Gastrocnemius medialis (tissue), 4 donors: ENCODE results near the gene TSC2. TPM values are rescaled to one million over a fixed set of nuclear protein-coding genes. Genes with fewer than 3 reads are reported as not detected.
A peak's percentile ranks its signal among the peaks of the same experiment; 100 is the strongest.

ENCODE experiments used
- ATAC-seq, 2 donors: fragments of 150-250 bp; one replicate each; pipeline ENCODE4 v1.9.1; 2016
- DNase-seq, 2 donors: peaks; one replicate each; pipeline ENCODE4 v3.0.0-alpha.2; 2019
- H3K27ac ChIP-seq, 4 donors: fragments of 200-600 bp; sonication (generic); 1 replicate in 1 of 4; 2 replicates in 3 of 4; pipeline ENCODE4 v1.5.1; 2016 to 2018; ENCODE audit warnings: mild to moderate bottlenecking in 2 of 4, moderate library complexity in 1 of 4
- H3K27me3 ChIP-seq, 3 donors: fragments of 200-600 bp; sonication (generic) in 2 of 3; 1 replicate in 1 of 3; 2 replicates in 2 of 3; pipeline versions ENCODE4 v1.5.1 to v1.6.0; 2016 to 2019; ENCODE audit warnings: mild to moderate bottlenecking in 1 of 3, moderate library complexity in 1 of 3
- H3K36me3 ChIP-seq, 2 donors: fragments of 200-600 bp; sonication (generic) in 1 of 2; one replicate each; pipeline ENCODE4 v1.5.1; 2017 to 2018
- H3K4me1 ChIP-seq, 2 donors: fragments of 200-600 bp; sonication (generic) in 1 of 2; one replicate each; pipeline ENCODE4 v1.5.1; 2016 to 2017; ENCODE audit warnings: mild to moderate bottlenecking in 2 of 2
- H3K4me3 ChIP-seq, 4 donors: fragments of 200-600 bp; sonication (generic) in 3 of 4; 1 replicate in 1 of 4; 2 replicates in 3 of 4; pipeline ENCODE4 v1.5.1; 2016 to 2019; ENCODE audit warnings: mild to moderate bottlenecking in 2 of 4
- H3K9me3 ChIP-seq, 3 donors: fragments of 200-600 bp; sonication (generic) in 2 of 3; 1 replicate in 1 of 3; 2 replicates in 2 of 3; pipeline ENCODE4 v1.5.1; 2016 to 2019
- POLR2A ChIP-seq, 2 donors: fragments of 450-650 bp; IDR thresholded peaks; one replicate each; pipeline ENCODE4 v1.6.1; 2017; ENCODE audit warnings: antibody characterized with exemption in 2 of 2, mild to moderate bottlenecking in 2 of 2, moderate library complexity in 2 of 2
- in situ Hi-C, 4 donors: fragments of 200-750 bp; cut with MboI; loops; one replicate each; pipeline versions ENCODE4 v1.15.0 to v1.8.0; 2017; ENCODE audit warnings: low sequenced_read_pairs in 4 of 4
- intact Hi-C: fragments of 100-400 bp; cut with DNase I; formaldehyde crosslinking; loops from one replicate; pipeline ENCODE4 v1.15.1; 2023; ENCODE audit warnings: low total_unique reads
- total RNA-seq, 4 donors: library from RNA; depleted of rRNA; stranded (reverse); fragments of >200 nt; gene quantifications; one replicate each; pipeline versions ENCODE4 v1.1.0 to v1.2.3, GENCODE V29; 2016
- TF ChIP-seq, protein P1 (sequence below), 5 experiments: fragments of 450-650 bp in 3 of 5; fragments of 200-600 bp in 2 of 5; sonication (generic) in 2 of 5; IDR thresholded peaks in 4 of 5; conservative IDR thresholded peaks in 1 of 5; 1 replicate in 4 of 5; 2 replicates in 1 of 5; pipeline ENCODE4 v1.5.1; 2016 to 2019; ENCODE audit warnings: antibody characterized with exemption in 5 of 5, mild to moderate bottlenecking in 3 of 5, moderate library complexity in 3 of 5

TSC2 gene
- total RNA-seq, 4 donors from 2014 or later = 44.5 to 62.7 (median 53.8) TPM

- no peaks in the 10 kb centered on the region for H3K9me3 ChIP-seq
- intact Hi-C loops = no loop called here
- DNase-seq (no peak), ATAC-seq (no peak)
- TF ChIP-seq POLR2A (IDR thresholded peaks at IDR 0.05) = no peak
- TF ChIP-seq, protein P1, sequence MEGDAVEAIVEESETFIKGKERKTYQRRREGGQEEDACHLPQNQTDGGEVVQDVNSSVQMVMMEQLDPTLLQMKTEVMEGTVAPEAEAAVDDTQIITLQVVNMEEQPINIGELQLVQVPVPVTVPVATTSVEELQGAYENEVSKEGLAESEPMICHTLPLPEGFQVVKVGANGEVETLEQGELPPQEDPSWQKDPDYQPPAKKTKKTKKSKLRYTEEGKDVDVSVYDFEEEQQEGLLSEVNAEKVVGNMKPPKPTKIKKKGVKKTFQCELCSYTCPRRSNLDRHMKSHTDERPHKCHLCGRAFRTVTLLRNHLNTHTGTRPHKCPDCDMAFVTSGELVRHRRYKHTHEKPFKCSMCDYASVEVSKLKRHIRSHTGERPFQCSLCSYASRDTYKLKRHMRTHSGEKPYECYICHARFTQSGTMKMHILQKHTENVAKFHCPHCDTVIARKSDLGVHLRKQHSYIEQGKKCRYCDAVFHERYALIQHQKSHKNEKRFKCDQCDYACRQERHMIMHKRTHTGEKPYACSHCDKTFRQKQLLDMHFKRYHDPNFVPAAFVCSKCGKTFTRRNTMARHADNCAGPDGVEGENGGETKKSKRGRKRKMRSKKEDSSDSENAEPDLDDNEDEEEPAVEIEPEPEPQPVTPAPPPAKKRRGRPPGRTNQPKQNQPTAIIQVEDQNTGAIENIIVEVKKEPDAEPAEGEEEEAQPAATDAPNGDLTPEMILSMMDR (IDR thresholded peaks at IDR 0.05 in 4 of 5, conservative IDR thresholded peaks at IDR 0.05 in 1 of 5) = no peak
- H3K27ac ChIP-seq = no peak overlapping the region
- H3K4me3 ChIP-seq = no peak overlapping the region
- H3K27me3 ChIP-seq = no peaks in the 10 kb centered on the region
- peaks cover 3% of the 10 kb centered on the region in 2 donors for H3K4me1 ChIP-seq
- peaks cover 0 to 53% of the 10 kb centered on the region in 2 donors for H3K36me3 ChIP-seq
- in situ Hi-C loops = no loop called here
Measured at GRCh38 chr16:2053897-2054296, 6.1 kb downstream of the TSC2 start.

DNA sequence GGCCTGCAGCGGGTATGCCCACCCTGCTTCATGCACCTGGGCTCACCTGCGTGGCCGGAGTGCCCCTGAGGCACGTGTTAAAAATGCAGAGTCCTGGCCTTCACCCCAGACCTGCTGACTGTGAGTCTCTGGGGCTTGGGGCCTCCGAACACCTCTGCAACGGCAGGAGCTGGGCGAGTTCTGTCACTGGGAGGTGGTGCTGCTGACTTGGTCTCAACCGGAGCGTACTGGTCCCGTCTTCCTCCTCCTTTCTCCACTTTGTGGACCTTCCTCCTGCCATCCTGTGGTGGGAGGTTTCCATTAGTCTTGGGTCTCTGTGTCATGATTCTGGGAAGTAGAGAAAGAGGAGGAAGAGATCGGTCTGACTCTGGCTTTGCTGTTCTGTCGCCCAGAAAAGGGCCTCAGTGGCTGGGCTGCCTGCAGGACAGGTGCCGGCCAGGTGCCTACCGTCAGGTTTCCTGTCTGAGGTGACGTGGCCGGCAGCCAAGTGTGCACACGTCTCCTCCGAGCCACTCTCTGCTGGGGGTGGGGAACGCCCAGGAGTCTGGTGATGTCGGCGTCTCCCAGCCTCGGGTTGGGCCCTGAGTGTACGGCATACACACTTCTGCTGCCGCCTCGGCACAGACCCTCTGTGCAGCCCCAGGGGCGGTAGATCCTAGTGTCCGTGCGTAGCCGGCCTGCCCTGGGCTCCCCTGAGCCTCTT is 6.9 kb downstream of the TSC2 start:
- intact Hi-C loops = no loop called here
- ATAC-seq (no peak), DNase-seq (no peak)
- in situ Hi-C loops = no loop called here
- TF ChIP-seq, protein P1 (IDR thresholded peaks at IDR 0.05 in 4 of 5, conservative IDR thresholded peaks at IDR 0.05 in 1 of 5) = no peak
- no peak for TF ChIP-seq POLR2A (IDR thresholded peaks at IDR 0.05)
- no peaks in the 10 kb centered on the region for H3K27me3 ChIP-seq
- H3K4me1 ChIP-seq = no peaks in the 10 kb centered on the region
- H3K27ac ChIP-seq = no peak overlapping the region
- H3K9me3 ChIP-seq = no peaks in the 10 kb centered on the region
- no peak overlapping the region for H3K4me3 ChIP-seq
- H3K36me3 ChIP-seq = peaks cover 0 to 53% of the 10 kb centered on the region in 2 donors

GRCh38 chr16:2056077-2056476 is 8.3 kb downstream of the TSC2 start:
- H3K4me1 ChIP-seq = no peaks in the 10 kb centered on the region
- intact Hi-C loops (no loop called here), in situ Hi-C loops (no loop called here)
- H3K27ac ChIP-seq = no peak overlapping the region
- peaks cover 0 to 51% of the 10 kb centered on the region in 2 donors for H3K36me3 ChIP-seq
- H3K4me3 ChIP-seq = no peak overlapping the region
- ATAC-seq (no peak), DNase-seq (no peak)
- TF ChIP-seq, protein P1 (IDR thresholded peaks at IDR 0.05 in 4 of 5, conservative IDR thresholded peaks at IDR 0.05 in 1 of 5) = peak in 3 of 5 experiments; percentile 17 to 36 (median 22)
- no peak for TF ChIP-seq POLR2A (IDR thresholded peaks at IDR 0.05)
- no peaks in the 10 kb centered on the region for H3K9me3 ChIP-seq
- H3K27me3 ChIP-seq = no peaks in the 10 kb centered on the region

GRCh38 chr16:2056681-2057407 is 9.1 kb downstream of the TSC2 start:
- in situ Hi-C loops (no loop called here), intact Hi-C loops (no loop called here)
- TF ChIP-seq POLR2A (IDR thresholded peaks at IDR 0.05) = no peak
- TF ChIP-seq, protein P1 (IDR thresholded peaks at IDR 0.05 in 4 of 5, conservative IDR thresholded peaks at IDR 0.05 in 1 of 5) = peak in 1 of 5 experiments; percentile 27
- no peak for DNase-seq
- ATAC-seq = no peak
- H3K4me3 ChIP-seq = no peak overlapping the region
- no peaks in the 10 kb centered on the region for H3K27me3 ChIP-seq
- peaks cover 0 to 44% of the 10 kb centered on the region in 2 donors for H3K36me3 ChIP-seq
- H3K4me1 ChIP-seq = no peaks in the 10 kb centered on the region
- no peak overlapping the region for H3K27ac ChIP-seq
- H3K9me3 ChIP-seq = no peaks in the 10 kb centered on the region
